Fibroblast of skin of right quadriceps (primary cell): ENCODE measurements around the gene AKAP13.
A peak's percentile ranks its signal among the peaks of the same experiment; 100 is the strongest.
"Not testable (repeated sequence)": the region's sequence is repeated elsewhere in the genome, so short reads cannot be mapped to it uniquely, and the experiment has no call there.

Source experiments
- DNase-seq: peaks from one replicate; pipeline ENCODE4 v3.0.0-alpha.2; 2013

AKAP13 gene

GRCh38 chr15:85348048-85348766 lies 32.2 kb upstream of the AKAP13 start:
- DNase-seq: not testable (repeated sequence)

DNA sequence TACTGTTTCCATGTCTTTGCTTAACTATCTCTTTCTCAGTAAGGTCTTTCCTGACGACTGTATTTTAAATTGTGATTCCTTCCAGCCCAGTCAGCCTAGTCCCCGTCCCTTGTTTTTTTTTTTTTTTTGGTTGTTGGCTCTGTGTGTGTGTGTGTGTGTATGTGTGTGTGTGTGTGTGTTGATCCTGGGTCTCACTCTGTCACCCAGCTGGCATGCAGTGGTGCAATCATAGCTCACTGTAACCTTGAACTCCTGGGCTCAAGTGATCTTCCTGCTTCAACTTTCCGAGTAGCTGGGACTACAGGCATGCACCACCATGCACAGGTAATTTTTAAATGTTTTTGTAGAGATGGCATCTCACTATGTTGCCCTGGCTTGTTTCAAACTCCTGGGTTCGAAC lies 31.3 kb upstream of the AKAP13 start:
- DNase-seq: not testable (repeated sequence)

DNA sequence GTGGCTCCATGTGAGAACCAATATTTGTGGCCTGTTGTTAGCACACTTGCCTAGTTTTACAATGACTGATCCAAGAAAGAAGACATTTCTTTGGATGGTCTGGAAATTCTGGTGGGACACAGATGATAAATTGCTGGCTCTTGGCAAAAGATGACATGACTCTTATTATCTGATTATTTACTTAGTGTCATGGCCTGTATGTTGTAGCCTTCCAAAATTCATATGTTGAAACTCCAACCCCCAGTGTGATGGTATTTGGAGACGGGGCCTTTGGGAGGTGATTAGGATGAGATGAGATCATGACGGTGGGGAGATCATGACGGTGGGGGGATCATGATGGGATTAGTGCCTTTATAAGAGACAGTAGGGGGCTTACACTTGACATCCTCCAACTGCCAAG lies 30.0 kb upstream of the AKAP13 start:
- no peak for DNase-seq

- DNase-seq: not testable (repeated sequence)
Measured at GRCh38 chr15:85351501-85351900, 28.9 kb upstream of the AKAP13 start.

- no peak for DNase-seq
Measured at GRCh38 chr15:85351965-85352364, 28.4 kb upstream of the AKAP13 start.

GRCh38 chr15:85353516-85353915 lies 26.9 kb upstream of the AKAP13 start:
- DNase-seq: no peak

- DNase-seq: peak; percentile 81
Measured at GRCh38 chr15:85354461-85354860, 25.9 kb upstream of the AKAP13 start.

GRCh38 chr15:85354948-85355347 lies 25.5 kb upstream of the AKAP13 start:
- no peak for DNase-seq

- no peak for DNase-seq
Measured at GRCh38 chr15:85356276-85356675, 24.1 kb upstream of the AKAP13 start.

DNA sequence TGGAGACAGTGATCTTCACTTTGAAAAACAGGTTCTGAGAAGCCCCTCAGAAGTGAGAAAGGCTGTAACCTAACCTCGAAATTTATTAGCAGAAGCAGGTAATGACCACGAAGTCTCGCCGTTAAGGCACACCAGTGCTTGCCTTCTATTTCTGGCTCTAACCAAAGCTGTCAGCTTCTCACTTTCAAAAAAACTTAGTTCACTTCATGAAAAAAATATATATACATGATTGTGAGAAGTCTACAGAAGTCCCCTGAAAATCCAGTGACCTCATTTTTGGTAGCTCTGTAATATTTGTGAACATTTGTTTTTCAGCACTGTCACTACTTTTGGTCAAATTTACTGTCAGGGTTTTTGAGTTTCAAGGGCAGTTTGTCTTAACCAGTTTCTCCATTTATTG lies 19.1 kb upstream of the AKAP13 start:
- DNase-seq: no peak

DNA sequence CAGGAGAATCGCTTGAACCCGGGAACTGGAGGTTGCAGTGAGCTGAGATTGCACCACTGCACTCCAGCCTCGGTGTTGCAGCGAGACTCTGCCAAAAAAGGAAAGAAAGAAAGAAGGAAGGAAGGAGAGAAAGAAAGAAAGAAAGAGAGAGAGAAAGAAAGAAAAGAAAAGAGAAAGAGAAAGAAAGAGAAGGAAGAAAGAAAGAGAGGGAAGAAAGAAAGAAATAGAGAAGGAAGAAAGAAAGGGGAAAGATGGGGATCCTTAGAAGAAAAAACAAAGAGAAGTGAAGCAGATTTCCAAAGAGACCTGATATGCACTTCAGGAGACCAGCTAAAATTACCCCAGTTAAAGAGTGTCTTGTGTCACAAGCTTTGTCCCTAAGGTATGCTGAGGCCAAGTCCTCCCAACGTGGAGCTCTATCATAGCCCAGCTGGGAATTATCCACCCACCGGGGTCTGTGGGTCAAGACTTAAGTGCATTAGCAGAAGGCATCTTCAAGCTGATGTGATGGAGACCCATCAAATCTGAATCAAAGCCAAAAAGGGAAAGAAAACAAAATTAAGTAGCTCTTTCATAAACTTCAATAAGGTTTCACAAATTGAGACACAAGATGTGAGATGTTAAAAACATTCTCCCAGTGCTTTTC lies 17.8 kb upstream of the AKAP13 start:
- DNase-seq: no peak

DNA sequence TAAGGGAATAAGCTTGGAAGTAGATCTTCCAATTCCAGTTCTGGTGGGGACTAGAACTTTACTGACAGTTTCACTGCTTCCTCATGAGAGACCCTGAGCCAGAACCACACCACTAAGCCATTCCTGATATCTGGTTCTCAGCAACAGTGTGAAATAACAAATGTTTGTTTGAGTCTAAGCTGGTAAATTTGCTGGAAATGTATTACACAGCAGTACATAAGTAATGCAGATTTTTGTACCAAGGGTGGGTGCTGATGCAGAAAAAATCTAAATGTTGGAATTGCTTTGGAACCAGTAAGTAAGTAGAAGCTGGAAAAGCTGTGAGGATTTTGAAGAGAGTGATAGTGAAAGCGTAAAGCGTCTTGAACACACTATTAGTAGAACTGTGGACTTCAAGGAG lies 14.4 kb upstream of the AKAP13 start:
- no peak for DNase-seq

- DNase-seq: no peak
Measured at GRCh38 chr15:85367741-85368140, 12.7 kb upstream of the AKAP13 start.

- DNase-seq: no peak
Measured at GRCh38 chr15:85374831-85375230, 5.6 kb upstream of the AKAP13 start.

GRCh38 chr15:85377269-85377668 lies 3.1 kb upstream of the AKAP13 start:
- no peak for DNase-seq

DNA sequence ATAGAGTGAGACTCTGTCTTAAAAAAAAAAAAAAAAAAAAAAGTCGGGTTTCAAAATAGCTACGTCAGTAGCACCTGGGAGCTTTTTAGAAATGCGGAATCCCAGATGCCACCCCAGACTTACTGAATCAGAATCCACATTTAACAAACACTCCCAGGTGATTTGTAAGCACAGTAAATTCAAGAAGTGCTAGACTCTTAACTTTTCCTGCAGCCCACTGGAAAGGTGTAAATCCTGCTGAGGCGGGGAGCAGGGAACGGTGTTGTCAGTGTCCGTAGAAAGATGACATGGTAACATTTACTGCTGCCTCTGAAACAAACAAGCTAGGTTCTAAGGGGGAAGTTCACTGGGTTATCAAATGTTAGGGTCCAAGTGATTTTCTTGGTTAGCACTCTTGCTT lies 2.4 kb upstream of the AKAP13 start:
- no peak for DNase-seq

GRCh38 chr15:85379403-85380131 lies 836 bp upstream of the AKAP13 start:
- DNase-seq: peak; percentile 16

GRCh38 chr15:85380812-85381642 lies 624 bp downstream of the AKAP13 start:
- no peak for DNase-seq

GRCh38 chr15:85381850-85382751 lies 1.7 kb downstream of the AKAP13 start:
- DNase-seq: no peak

- DNase-seq: no peak
Measured at GRCh38 chr15:85382942-85383341, 2.5 kb downstream of the AKAP13 start.

- DNase-seq: no peak
Measured at GRCh38 chr15:85383470-85384148, 3.2 kb downstream of the AKAP13 start.
